Tibial artery (tissue), 4 donors: Measurements from ENCODE around the gene PAQR5.

Source experiments
- DNase-seq, 2 donors: peaks; one replicate each; pipeline ENCODE4 v3.0.0-alpha.2; 2019
- H3K27ac ChIP-seq, 2 donors: fragments of 200-600 bp; sonication (generic) in 1 of 2; 1 replicate in 1 of 2; 2 replicates in 1 of 2; pipeline ENCODE4 v1.5.1; 2018 to 2019; ENCODE audit warnings: mild to moderate bottlenecking in 1 of 2
- H3K27me3 ChIP-seq, 2 donors: fragments of 200-600 bp; sonication (generic) in 1 of 2; one replicate each; pipeline versions ENCODE4 v1.5.1 to v1.6.0; 2016 to 2019
- H3K36me3 ChIP-seq, 3 donors: fragments of 200-600 bp; sonication (generic) in 2 of 3; one replicate each; pipeline ENCODE4 v1.5.1; 2016 to 2019; ENCODE audit warnings: mild to moderate bottlenecking in 2 of 3
- H3K4me1 ChIP-seq, 4 donors: fragments of 200-600 bp; sonication (generic) in 2 of 4; 1 replicate in 3 of 4; 2 replicates in 1 of 4; pipeline ENCODE4 v1.5.1; 2016 to 2019
- H3K4me3 ChIP-seq, 2 donors: fragments of 200-600 bp; sonication (generic) in 1 of 2; 1 replicate in 1 of 2; 2 replicates in 1 of 2; pipeline ENCODE4 v1.5.1; 2018 to 2019; ENCODE audit warnings: mild to moderate bottlenecking in 2 of 2
- H3K9me3 ChIP-seq, 3 donors: fragments of 200-600 bp; sonication (generic) in 1 of 3; one replicate each; pipeline ENCODE4 v1.5.1; 2016 to 2019
- CTCF ChIP-seq, 2 experiments: fragments of 200-600 bp in 1 of 2; fragments of 450-650 bp in 1 of 2; IDR thresholded peaks; one replicate each; pipeline ENCODE4 v1.5.1; 2017 to 2019; ENCODE audit warnings: antibody characterized with exemption in 2 of 2, mild to moderate bottlenecking in 1 of 2, moderate library complexity in 1 of 2
- intact Hi-C: fragments of 100-400 bp; cut with DNase I; formaldehyde crosslinking; loops from one replicate; pipeline ENCODE4 v1.15.0; 2023; ENCODE audit warnings: low total_unique reads

PAQR5 gene

GRCh38 chr15:69272891-69273290, 25.8 kb upstream of the PAQR5 start:
- TF ChIP-seq CTCF (IDR thresholded peaks at IDR 0.05) = no peak
- peaks cover 0 to 5% (median 0%) of the 10 kb centered on the region in 3 donors for H3K36me3 ChIP-seq
- DNase-seq = no peak
- intact Hi-C loops = no loop called here
- H3K27me3 ChIP-seq = peaks cover 0 to 4% of the 10 kb centered on the region in 2 donors
- H3K9me3 ChIP-seq = no peaks in the 10 kb centered on the region
- no peak overlapping the region for H3K27ac ChIP-seq
- no peaks in the 10 kb centered on the region for H3K4me1 ChIP-seq
- H3K4me3 ChIP-seq = no peak overlapping the region

- no peaks in the 10 kb centered on the region for H3K4me1 ChIP-seq
- no peak overlapping the region for H3K27ac ChIP-seq
- no peaks in the 10 kb centered on the region for H3K36me3 ChIP-seq
- intact Hi-C loops = no loop called here
- no peak for DNase-seq
- peaks cover 0 to 4% of the 10 kb centered on the region in 2 donors for H3K27me3 ChIP-seq
- no peaks in the 10 kb centered on the region for H3K9me3 ChIP-seq
- TF ChIP-seq CTCF (IDR thresholded peaks at IDR 0.05) = no peak
- H3K4me3 ChIP-seq = no peak overlapping the region
These were observed 23.5 kb upstream of the PAQR5 start for GRCh38 chr15:69275074-69275670.

GRCh38 chr15:69275933-69276560, 22.7 kb upstream of the PAQR5 start:
- Histone ChIP-seq H3K36me3 (no peaks in the 10 kb centered on the region), H3K4me3 (no peak overlapping the region), H3K27ac (no peak overlapping the region), H3K4me1 (no peaks in the 10 kb centered on the region), H3K9me3 (no peaks in the 10 kb centered on the region), H3K27me3 (peaks cover 0 to 4% of the 10 kb centered on the region in 2 donors)
- no peak for DNase-seq
- TF ChIP-seq CTCF (IDR thresholded peaks at IDR 0.05) = no peak
- intact Hi-C loops = no loop called here

GRCh38 chr15:69277316-69277715, 21.4 kb upstream of the PAQR5 start:
- H3K36me3 ChIP-seq = no peaks in the 10 kb centered on the region
- DNase-seq = no peak
- no peaks in the 10 kb centered on the region for H3K9me3 ChIP-seq
- no peak overlapping the region for H3K27ac ChIP-seq
- H3K27me3 ChIP-seq = peaks cover 0 to 9% of the 10 kb centered on the region in 2 donors
- no peak overlapping the region for H3K4me3 ChIP-seq
- intact Hi-C loops = no loop called here
- no peak for TF ChIP-seq CTCF (IDR thresholded peaks at IDR 0.05)
- no peaks in the 10 kb centered on the region for H3K4me1 ChIP-seq

GRCh38 chr15:69279636-69280035, 19.1 kb upstream of the PAQR5 start:
- Histone ChIP-seq H3K27me3 (peaks cover 0 to 5% of the 10 kb centered on the region in 2 donors), H3K4me3 (no peak overlapping the region), H3K36me3 (no peaks in the 10 kb centered on the region), H3K4me1 (no peaks in the 10 kb centered on the region), H3K9me3 (no peaks in the 10 kb centered on the region), H3K27ac (no peak overlapping the region)
- intact Hi-C loops = no loop called here
- TF ChIP-seq CTCF (IDR thresholded peaks at IDR 0.05) = no peak
- no peak for DNase-seq
